Tibial nerve (tissue), 4 donors: ENCODE measurements around the gene ITGA3.

Experiments
- EP300 ChIP-seq, 2 donors: sonication (generic); formaldehyde crosslinking; IDR thresholded peaks; one replicate each; pipeline ENCODE4 v1.6.1; 2017; ENCODE audit warnings: antibody characterized with exemption in 2 of 2, mild to moderate bottlenecking in 1 of 2
- POLR2A ChIP-seq, 2 donors: fragments of 450-650 bp; IDR thresholded peaks; one replicate each; pipeline ENCODE4 v1.6.1; 2017; ENCODE audit warnings: antibody characterized with exemption in 2 of 2, mild to moderate bottlenecking in 2 of 2, moderate library complexity in 2 of 2
- TF ChIP-seq, protein P1 (sequence below), 5 experiments: fragments of 200-600 bp in 3 of 5; fragments of 450-650 bp in 2 of 5; sonication (generic) in 3 of 5; IDR thresholded peaks; one replicate each; pipeline ENCODE4 v1.5.1; 2016 to 2019; ENCODE audit warnings: antibody characterized with exemption in 5 of 5, mild to moderate bottlenecking in 3 of 5, moderate library complexity in 2 of 5

DNA sequence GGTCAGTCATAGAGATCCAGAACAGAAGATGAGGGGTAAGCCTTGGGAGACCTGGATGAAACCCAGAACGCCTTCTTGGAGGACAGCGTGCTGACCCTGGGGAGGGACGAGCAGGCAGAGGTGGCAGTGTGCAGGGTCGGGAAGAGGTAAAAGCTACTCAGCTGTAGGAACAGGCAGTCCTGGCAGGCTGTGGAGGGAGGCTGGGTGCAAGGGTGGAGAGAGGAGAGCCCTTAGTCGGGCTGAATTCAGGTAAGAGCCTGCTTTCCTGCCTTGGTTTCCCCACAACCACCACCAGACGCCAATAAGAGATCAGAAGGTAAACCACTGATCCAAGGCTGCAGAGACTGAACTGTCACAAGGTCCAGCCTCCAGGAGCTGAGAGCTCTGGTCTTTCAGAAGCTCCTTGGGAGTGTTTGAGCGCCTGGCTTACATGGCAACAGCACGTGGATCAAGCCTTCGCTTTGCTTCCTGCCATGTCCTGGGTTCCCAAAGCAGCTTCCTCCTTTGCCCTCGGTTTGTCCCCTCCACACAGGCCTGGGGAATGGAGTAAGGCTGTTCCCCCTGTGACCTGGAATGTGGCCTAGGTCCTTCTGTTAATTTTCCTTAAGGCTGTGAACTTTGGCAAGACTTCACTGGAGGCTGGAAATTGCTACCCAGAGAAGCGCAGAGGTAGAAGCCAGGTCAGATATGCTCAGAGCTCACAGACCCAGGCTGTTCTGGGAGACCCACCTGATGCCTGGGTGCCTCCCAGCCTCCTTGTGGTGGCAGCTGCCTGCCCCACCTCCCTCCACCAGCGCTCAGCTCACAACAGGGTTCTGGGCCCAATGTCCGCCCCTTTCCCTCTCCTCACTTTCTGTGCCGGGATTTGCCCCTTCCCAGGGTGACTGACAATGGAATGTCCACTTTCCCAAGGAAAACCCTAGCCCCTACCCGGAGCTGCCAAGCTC lies 35.3 kb downstream of the ITGA3 start:
- TF ChIP-seq, protein P1, sequence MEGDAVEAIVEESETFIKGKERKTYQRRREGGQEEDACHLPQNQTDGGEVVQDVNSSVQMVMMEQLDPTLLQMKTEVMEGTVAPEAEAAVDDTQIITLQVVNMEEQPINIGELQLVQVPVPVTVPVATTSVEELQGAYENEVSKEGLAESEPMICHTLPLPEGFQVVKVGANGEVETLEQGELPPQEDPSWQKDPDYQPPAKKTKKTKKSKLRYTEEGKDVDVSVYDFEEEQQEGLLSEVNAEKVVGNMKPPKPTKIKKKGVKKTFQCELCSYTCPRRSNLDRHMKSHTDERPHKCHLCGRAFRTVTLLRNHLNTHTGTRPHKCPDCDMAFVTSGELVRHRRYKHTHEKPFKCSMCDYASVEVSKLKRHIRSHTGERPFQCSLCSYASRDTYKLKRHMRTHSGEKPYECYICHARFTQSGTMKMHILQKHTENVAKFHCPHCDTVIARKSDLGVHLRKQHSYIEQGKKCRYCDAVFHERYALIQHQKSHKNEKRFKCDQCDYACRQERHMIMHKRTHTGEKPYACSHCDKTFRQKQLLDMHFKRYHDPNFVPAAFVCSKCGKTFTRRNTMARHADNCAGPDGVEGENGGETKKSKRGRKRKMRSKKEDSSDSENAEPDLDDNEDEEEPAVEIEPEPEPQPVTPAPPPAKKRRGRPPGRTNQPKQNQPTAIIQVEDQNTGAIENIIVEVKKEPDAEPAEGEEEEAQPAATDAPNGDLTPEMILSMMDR (IDR thresholded peaks at IDR 0.05), result no peak
- TF ChIP-seq POLR2A (IDR thresholded peaks at IDR 0.05) (no peak), EP300 (IDR thresholded peaks at IDR 0.05) (no peak)
